GM19438 (cell line): ENCODE data around the gene CFAP90.

Experiments used
- ATAC-seq: cut with Tn5 transposase; IDR thresholded peaks from one replicate; pipeline ENCODE4 v1.9.1; 2021; ENCODE audit warnings: low read depth; ENCODE audit not compliant: unreplicated experiment

The CFAP90 gene

GRCh38 chr5:7784683-7785380 lies 66.1 kb downstream of the CFAP90 start:
- no peak for ATAC-seq

DNA sequence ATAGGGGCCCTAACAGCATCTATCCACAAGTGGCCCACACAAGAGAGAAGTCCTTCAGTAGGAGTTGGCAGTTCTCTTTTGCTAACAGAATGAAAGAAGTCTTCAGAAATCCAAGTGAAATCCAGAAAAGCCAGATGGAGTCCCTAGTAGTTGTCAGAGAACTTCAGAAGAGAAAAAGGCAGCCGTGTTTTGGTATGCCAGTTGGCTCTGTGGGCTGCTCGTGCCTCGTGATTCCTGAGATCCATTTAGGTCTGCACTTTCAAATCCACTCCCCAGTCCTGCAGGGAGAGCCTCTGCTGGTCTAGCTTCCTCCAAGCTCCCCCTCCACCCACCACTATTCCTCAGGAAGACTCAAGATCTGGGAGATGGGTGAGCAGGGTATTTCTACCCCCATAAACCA lies 69.0 kb downstream of the CFAP90 start:
- no peak for ATAC-seq
